HepG2 (cell line): ENCODE data around the gene ABCC12. TPM values are rescaled to one million over a fixed set of nuclear protein-coding genes. Genes with fewer than 3 reads are reported as not detected.

Experiments used
- ATAC-seq: fragments of 200-7000 bp; cut with Tn5 transposase; 3 replicates; pipeline ENCODE4 v1.9.1; 2020; ENCODE audit warnings: mild to moderate bottlenecking, moderate library complexity
- BruUV-seq: library from RNA; stranded (reverse); fragments of 400-500 nt; replicated peaks from 2 replicates; lab custom pipeline; 2021; lab: Mats Ljungman, UMichigan
- CTCF ChIA-PET: fragments of 300-600 bp; formaldehyde crosslinking; extraction: SDS; loops from one replicate; lab custom pipeline; 2021; ENCODE audit warnings: low total read pairs, inconsistent platforms, low intra/inter-chr PET ratio; lab: Yijun Ruan, JAX
- POLR2A ChIA-PET: fragments of 350-600 bp; sonication (Branson Sonifier 250); formaldehyde crosslinking; loops from one replicate; lab custom pipeline; 2020; ENCODE audit warnings: antibody characterized with exemption, inconsistent platforms; lab: Yijun Ruan, JAX
- DNase-seq: peaks from one replicate; pipeline ENCODE4 v3.0.0-alpha.2; 2015; ENCODE audit warnings: low spot score
- FAIRE-seq: peaks from 3 replicates; lab custom pipeline; 2011; peaks lifted over from hg19 to GRCh38; lab: Jason Lieb, UNC
- H2AFZ ChIP-seq: one replicate; pipeline ENCODE4 v1.6.1; 2011; ENCODE audit warnings: low read length, inconsistent platforms
- H3K27ac ChIP-seq: fragments of 300-600 bp; 3 replicates; pipeline ENCODE4 v1.8.0; 2011; ENCODE audit warnings: mixed run types, mild to moderate bottlenecking, mixed read lengths, low read length, inconsistent platforms; ENCODE audit not compliant: insufficient read depth; ENCODE audit errors: extremely low read length
- H3K27me3 ChIP-seq, 2 experiments: fragments of 200-600 bp in 1 of 2; 2 replicates in 1 of 2; 3 replicates in 1 of 2; pipeline versions ENCODE4 v1.6.0 to v1.8.0; 2011; ENCODE audit warnings: low read length in 2 of 2, mild to moderate bottlenecking in 2 of 2, moderate library complexity in 2 of 2, inconsistent platforms in 1 of 2; ENCODE audit not compliant: insufficient read depth in 2 of 2, control insufficient read depth in 1 of 2
- H3K36me3 ChIP-seq, 2 experiments: fragments of 200-600 bp in 1 of 2; replicated peaks in 1 of 2; 2 replicates in 1 of 2; 3 replicates in 1 of 2; pipeline versions ENCODE4 v1.5.1 to v1.8.0; 2011; ENCODE audit warnings: low read length in 2 of 2, inconsistent platforms in 1 of 2; ENCODE audit not compliant: insufficient read depth in 2 of 2, control insufficient read depth in 1 of 2
- H3K4me1 ChIP-seq: 2 replicates; pipeline ENCODE4 v1.5.1; 2012; ENCODE audit warnings: low read length, inconsistent platforms; ENCODE audit not compliant: insufficient read depth
- H3K4me2 ChIP-seq: 2 replicates; pipeline ENCODE4 v1.6.0; 2011; ENCODE audit warnings: low read depth, low read length, inconsistent platforms
- H3K4me3 ChIP-seq, 3 experiments: fragments of 200-600 bp in 1 of 3; sonication (generic), shearing (Covaris generic) in 1 of 3; replicated peaks in 1 of 3; 2 replicates each; pipeline ENCODE4 v1.5.1; 2011 to 2016; ENCODE audit warnings: low read length in 3 of 3, inconsistent platforms in 2 of 3, low read depth in 2 of 3, mild to moderate bottlenecking in 2 of 3, control low read depth in 1 of 3, mixed read lengths in 1 of 3; ENCODE audit not compliant: insufficient read depth in 1 of 3
- H3K79me2 ChIP-seq: one replicate; pipeline ENCODE4 v1.6.1; 2011; ENCODE audit warnings: low read length, inconsistent platforms; ENCODE audit not compliant: insufficient read depth
- H3K9ac ChIP-seq: 2 replicates; pipeline ENCODE4 v1.6.0; 2011; ENCODE audit warnings: mild to moderate bottlenecking, low read depth, low read length, inconsistent platforms; ENCODE audit not compliant: insufficient read depth
- H3K9me3 ChIP-seq: 2 replicates; pipeline ENCODE4 v1.5.1; 2012; ENCODE audit warnings: mild to moderate bottlenecking, low read length
- H4K20me1 ChIP-seq: 2 replicates; pipeline ENCODE4 v1.6.0; 2011; ENCODE audit warnings: inconsistent platforms, mild to moderate bottlenecking, low read length, moderate library complexity; ENCODE audit not compliant: insufficient read depth
- DNMT1 ChIP-seq: sonication (generic); formaldehyde crosslinking; IDR thresholded peaks from 2 replicates; pipeline ENCODE4 v1.5.1; 2020; ENCODE audit warnings: mild to moderate bottlenecking, missing genetic modification reagents
- MBD4 ChIP-seq: IDR thresholded peaks from 2 replicates; pipeline ENCODE4 v1.6.1; 2012; ENCODE audit warnings: low read length, inconsistent platforms, borderline replicate concordance
- SIX4 ChIP-seq: sonication (generic); formaldehyde crosslinking; IDR thresholded peaks from 2 replicates; pipeline ENCODE4 v1.4.0; 2020; ENCODE audit warnings: missing genetic modification reagents
- TEAD2 ChIP-seq: sonication (generic); formaldehyde crosslinking; IDR thresholded peaks from 2 replicates; pipeline ENCODE4 v1.9.0; 2021; ENCODE audit warnings: missing genetic modification reagents
- ZFP62 ChIP-seq: sonication (generic); formaldehyde crosslinking; IDR thresholded peaks from 2 replicates; pipeline ENCODE4 v1.4.0; 2020; ENCODE audit warnings: missing genetic modification reagents
- ZFP82 ChIP-seq: sonication (generic); formaldehyde crosslinking; IDR thresholded peaks from 2 replicates; pipeline ENCODE4 v1.5.1; 2020; ENCODE audit warnings: mild to moderate bottlenecking, missing genetic modification reagents, borderline replicate concordance
- ZNF614 ChIP-seq: IDR thresholded peaks from 2 replicates; pipeline ENCODE4 v1.6.1; 2018; ENCODE audit warnings: missing biosample characterization, missing genetic modification reagents, inconsistent platforms, borderline replicate concordance
- WGBS: methylation state at CpG from one replicate; pipeline ENCODE4 v1.1.6; 2017; ENCODE audit warnings: low lambda C conversion rate; 5-methylcytosine and 5-hydroxymethylcytosine counted together
- in situ Hi-C: cut with HindIII; loops from 2 replicates; pipeline ENCODE4 v1.10.0; 2017; ENCODE audit warnings: low pct_unique_long_range_greater_than_20kb; ENCODE audit not compliant: extremely low pct_ligation_motif_present
- intact Hi-C: fragments of 100-400 bp; cut with micrococcal nuclease; formaldehyde crosslinking; loops from one replicate; pipeline ENCODE4 v1.10.0; 2022; ENCODE audit not compliant: unreplicated experiment
- polyA plus RNA-seq, 8 experiments: library from polyadenylated mRNA; depleted of rRNA in 3 of 8; stranded (reverse) in 7 of 8; unstranded in 1 of 8; fragments of >200 nt; fragmentation: Illumina TruSeq in 4 of 8; extraction: Trizol in 4 of 8; gene quantifications; 2 replicates each; pipeline versions ENCODE4 v1.2.1 to v1.2.3, GENCODE V29; 2011 to 2016; ENCODE audit warnings: low read depth in 4 of 8, missing spikeins in 1 of 8, mixed read lengths in 1 of 8; ENCODE audit not compliant: insufficient read depth in 1 of 8
- total RNA-seq, 5 experiments: library from RNA; depleted of rRNA; stranded (reverse); fragments of >200 nt; fragmentation: Illumina TruSeq; extraction: Trizol; gene quantifications; 2 replicates each; pipeline ENCODE4 v1.2.3, GENCODE V29; 2016; ENCODE audit warnings: low read depth in 1 of 5
- TF ChIP-seq, protein P1 (sequence below): sonication (generic); formaldehyde crosslinking; conservative IDR thresholded peaks from 2 replicates; pipeline ENCODE4 v1.8.0; 2022; ENCODE audit warnings: mild to moderate bottlenecking, moderate library complexity, missing genetic modification reagents
- TF ChIP-seq, protein P2 (sequence below): sonication (generic); formaldehyde crosslinking; IDR thresholded peaks from 2 replicates; pipeline ENCODE4 v1.4.0; 2020; ENCODE audit warnings: mild to moderate bottlenecking, low read depth, missing genetic modification reagents
- TF ChIP-seq, protein P3 (sequence below): sonication (generic); formaldehyde crosslinking; IDR thresholded peaks from 2 replicates; pipeline ENCODE4 v1.9.0; 2021; ENCODE audit warnings: missing genetic modification reagents, borderline replicate concordance

The ABCC12 gene
- total and polyA plus RNA-seq, 2 of the 13 experiments (the other 11 are each of a cell fraction or from before 2014, with no cell fraction given), result not detected

DNA sequence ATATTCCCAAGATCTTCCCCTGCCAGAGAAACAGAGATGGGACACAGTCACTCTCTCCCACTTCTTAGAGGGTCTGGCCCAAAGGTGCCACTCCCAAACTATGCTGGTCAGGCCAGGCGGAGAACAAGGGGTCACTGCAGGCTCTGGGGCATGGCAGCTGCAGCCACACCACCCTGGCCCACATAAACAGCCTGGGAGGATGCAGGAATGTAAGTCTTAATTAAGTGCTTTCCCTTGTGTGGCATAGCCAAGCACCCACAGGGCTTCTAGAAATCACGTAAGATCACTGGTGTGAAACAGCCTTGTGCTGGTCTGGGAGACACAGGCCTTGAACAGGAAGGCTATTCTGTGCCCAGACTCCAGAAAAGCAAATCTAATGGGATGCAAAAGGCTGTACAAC, 31.5 kb downstream of the ABCC12 start:
- CTCF ChIA-PET, result no interaction called here
- H3K79me2 ChIP-seq, result no peaks in the 10 kb centered on the region
- BruUV-seq, result no TSS peak
- intact Hi-C loops, result no loop called here
- H3K4me1 ChIP-seq, result peaks cover 5% of the 10 kb centered on the region; the same call in 1 of the 2 replicates
- no peaks in the 10 kb centered on the region for H4K20me1 ChIP-seq
- in situ Hi-C loops, result no loop called here
- no peak overlapping the region for H2AFZ ChIP-seq
- H3K4me3 ChIP-seq, result no peak overlapping the region
- no peak for DNase-seq
- TF ChIP-seq TEAD2 (CRISPR knock-in tag), result no peak
- no peak for TF ChIP-seq ZFP82 (CRISPR knock-in tag)
- TF ChIP-seq, protein P1, sequence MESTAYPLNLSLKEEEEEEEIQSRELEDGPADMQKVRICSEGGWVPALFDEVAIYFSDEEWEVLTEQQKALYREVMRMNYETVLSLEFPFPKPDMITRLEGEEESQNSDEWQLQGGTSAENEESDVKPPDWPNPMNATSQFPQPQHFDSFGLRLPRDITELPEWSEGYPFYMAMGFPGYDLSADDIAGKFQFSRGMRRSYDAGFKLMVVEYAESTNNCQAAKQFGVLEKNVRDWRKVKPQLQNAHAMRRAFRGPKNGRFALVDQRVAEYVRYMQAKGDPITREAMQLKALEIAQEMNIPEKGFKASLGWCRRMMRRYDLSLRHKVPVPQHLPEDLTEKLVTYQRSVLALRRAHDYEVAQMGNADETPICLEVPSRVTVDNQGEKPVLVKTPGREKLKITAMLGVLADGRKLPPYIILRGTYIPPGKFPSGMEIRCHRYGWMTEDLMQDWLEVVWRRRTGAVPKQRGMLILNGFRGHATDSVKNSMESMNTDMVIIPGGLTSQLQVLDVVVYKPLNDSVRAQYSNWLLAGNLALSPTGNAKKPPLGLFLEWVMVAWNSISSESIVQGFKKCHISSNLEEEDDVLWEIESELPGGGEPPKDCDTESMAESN, result no peak
- TF ChIP-seq MBD4, result no peak
- TF ChIP-seq ZNF614, result no peak
- TF ChIP-seq, protein P2, sequence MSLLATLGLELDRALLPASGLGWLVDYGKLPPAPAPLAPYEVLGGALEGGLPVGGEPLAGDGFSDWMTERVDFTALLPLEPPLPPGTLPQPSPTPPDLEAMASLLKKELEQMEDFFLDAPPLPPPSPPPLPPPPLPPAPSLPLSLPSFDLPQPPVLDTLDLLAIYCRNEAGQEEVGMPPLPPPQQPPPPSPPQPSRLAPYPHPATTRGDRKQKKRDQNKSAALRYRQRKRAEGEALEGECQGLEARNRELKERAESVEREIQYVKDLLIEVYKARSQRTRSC, result no peak
- TF ChIP-seq DNMT1 (CRISPR knock-in tag), result no peak
- TF ChIP-seq ZFP62 (CRISPR knock-in tag), result no peak
- no peak for TF ChIP-seq SIX4 (CRISPR knock-in tag)
- TF ChIP-seq, protein P3, sequence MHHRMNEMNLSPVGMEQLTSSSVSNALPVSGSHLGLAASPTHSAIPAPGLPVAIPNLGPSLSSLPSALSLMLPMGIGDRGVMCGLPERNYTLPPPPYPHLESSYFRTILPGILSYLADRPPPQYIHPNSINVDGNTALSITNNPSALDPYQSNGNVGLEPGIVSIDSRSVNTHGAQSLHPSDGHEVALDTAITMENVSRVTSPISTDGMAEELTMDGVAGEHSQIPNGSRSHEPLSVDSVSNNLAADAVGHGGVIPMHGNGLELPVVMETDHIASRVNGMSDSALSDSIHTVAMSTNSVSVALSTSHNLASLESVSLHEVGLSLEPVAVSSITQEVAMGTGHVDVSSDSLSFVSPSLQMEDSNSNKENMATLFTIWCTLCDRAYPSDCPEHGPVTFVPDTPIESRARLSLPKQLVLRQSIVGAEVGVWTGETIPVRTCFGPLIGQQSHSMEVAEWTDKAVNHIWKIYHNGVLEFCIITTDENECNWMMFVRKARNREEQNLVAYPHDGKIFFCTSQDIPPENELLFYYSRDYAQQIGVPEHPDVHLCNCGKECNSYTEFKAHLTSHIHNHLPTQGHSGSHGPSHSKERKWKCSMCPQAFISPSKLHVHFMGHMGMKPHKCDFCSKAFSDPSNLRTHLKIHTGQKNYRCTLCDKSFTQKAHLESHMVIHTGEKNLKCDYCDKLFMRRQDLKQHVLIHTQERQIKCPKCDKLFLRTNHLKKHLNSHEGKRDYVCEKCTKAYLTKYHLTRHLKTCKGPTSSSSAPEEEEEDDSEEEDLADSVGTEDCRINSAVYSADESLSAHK (CRISPR knock-in tag), result no peak
- FAIRE-seq, result no peak
- H3K9me3 ChIP-seq, result no peaks in the 10 kb centered on the region
- no peak overlapping the region for H3K27ac ChIP-seq
- H3K36me3 ChIP-seq, result no peaks in the 10 kb centered on the region
- H3K4me2 ChIP-seq, result no peak overlapping the region
- H3K9ac ChIP-seq, result no peak overlapping the region
- WGBS, result 3% methylated on average over 2 of the region's 2 CpGs
- ATAC-seq, result no peak
- POLR2A ChIA-PET, result no interaction called here
- peaks cover 0 to 3% of the 10 kb centered on the region in 2 experiments; a peak in 1 of 5 replicates for H3K27me3 ChIP-seq
